GM21447 (cell line): ENCODE measurements around the gene NCKAP1.
A peak's percentile ranks its signal among the peaks of the same experiment; 100 is the strongest.
"Not testable (repeated sequence)": the region's sequence is repeated elsewhere in the genome, so short reads cannot be mapped to it uniquely, and the experiment has no call there.

Experiments used
- ATAC-seq: cut with Tn5 transposase; IDR thresholded peaks from one replicate; pipeline ENCODE4 v1.9.1; 2021; ENCODE audit not compliant: unreplicated experiment

Gene NCKAP1

GRCh38 chr2:183037553-183038340, 510 bp downstream of the NCKAP1 start:
- ATAC-seq = peak; percentile 39

GRCh38 chr2:183037074-183037552, 1.1 kb downstream of the NCKAP1 start:
- no peak for ATAC-seq

- ATAC-seq = peak; percentile 53
These were observed 2.1 kb downstream of the NCKAP1 start for GRCh38 chr2:183035954-183036669.

GRCh38 chr2:183035298-183035953, 2.8 kb downstream of the NCKAP1 start:
- no peak for ATAC-seq

GRCh38 chr2:183034806-183035205, 3.5 kb downstream of the NCKAP1 start:
- ATAC-seq = no peak

- ATAC-seq = no peak
These were observed 4.3 kb downstream of the NCKAP1 start for GRCh38 chr2:183033951-183034350.

GRCh38 chr2:183031911-183032794, 6.1 kb downstream of the NCKAP1 start:
- no peak for ATAC-seq

GRCh38 chr2:183029219-183029618, 9.0 kb downstream of the NCKAP1 start:
- no peak for ATAC-seq

GRCh38 chr2:183028108-183028507, 10.1 kb downstream of the NCKAP1 start:
- ATAC-seq = no peak

- no peak for ATAC-seq
These were observed 10.8 kb downstream of the NCKAP1 start for GRCh38 chr2:183027443-183027842.

GRCh38 chr2:183026424-183026823, 11.8 kb downstream of the NCKAP1 start:
- no peak for ATAC-seq

- no peak for ATAC-seq
These were observed 12.3 kb downstream of the NCKAP1 start for GRCh38 chr2:183025993-183026392.

GRCh38 chr2:183024339-183025095, 13.7 kb downstream of the NCKAP1 start:
- ATAC-seq = no peak

- no peak for ATAC-seq
These were observed 15.5 kb downstream of the NCKAP1 start for GRCh38 chr2:183022711-183023110.

- ATAC-seq = no peak
These were observed 16.6 kb downstream of the NCKAP1 start for GRCh38 chr2:183021613-183022012.

GRCh38 chr2:183019718-183020442, 18.4 kb downstream of the NCKAP1 start:
- ATAC-seq = no peak

GRCh38 chr2:183017845-183018244, 20.4 kb downstream of the NCKAP1 start:
- not testable (repeated sequence) for ATAC-seq

- ATAC-seq = no peak
These were observed 24.3 kb downstream of the NCKAP1 start for GRCh38 chr2:183014005-183014404.

- ATAC-seq = no peak
These were observed 26.5 kb downstream of the NCKAP1 start for GRCh38 chr2:183011743-183012142.
